ENCODE data around the gene MSN. TPM values are rescaled to one million over a fixed set of nuclear protein-coding genes. Genes with fewer than 3 reads are reported as not detected.

Gene MSN
- total RNA-seq, 1 experiment from 2014 or later, result 308 TPM

DNA sequence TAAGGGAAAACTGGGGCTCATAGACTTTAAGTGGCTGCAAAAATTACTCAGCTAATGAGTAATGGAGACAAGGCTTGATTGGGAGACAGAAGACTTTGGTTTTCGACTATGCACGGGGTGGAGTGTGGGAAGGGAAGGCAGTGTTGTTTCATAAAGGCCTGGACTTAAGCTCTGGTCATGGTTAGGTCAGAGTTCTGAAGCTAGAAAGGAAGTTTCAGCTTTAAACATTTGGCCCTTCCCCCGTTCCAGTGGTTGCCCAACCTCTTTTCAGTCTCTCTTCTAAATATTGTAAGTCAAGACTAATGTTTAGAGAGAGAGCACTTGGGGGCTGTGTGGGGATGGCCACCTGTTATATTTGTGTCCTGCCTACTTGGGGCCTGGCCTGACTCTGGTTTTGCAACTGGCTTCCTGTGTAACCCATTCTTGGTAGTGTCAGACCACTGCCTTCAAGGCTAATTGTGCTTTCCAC is 21.0 kb downstream of the MSN start:
- Histone ChIP-seq H2AFZ (ENCODE audit: low read length) (no peak overlapping the region), H3K4me2 (ENCODE audit: low read length) (no peak overlapping the region), H3K36me3 (ENCODE audit: low read depth, low read length) (peaks cover 6% of the 10 kb centered on the region), H3K27ac (ENCODE audit: low read length) (no peak overlapping the region), H3K79me2 (ENCODE audit: low read length) (peaks cover 100% of the 10 kb centered on the region), H3K9me3 (ENCODE audit: low read length) (no peaks in the 10 kb centered on the region), H3K27me3 (ENCODE audit: low read length) (no peaks in the 10 kb centered on the region), H4K20me1 (ENCODE audit: low read length) (peaks cover 62% of the 10 kb centered on the region), H3K4me1 (ENCODE audit: insufficient read depth, low read length) (peaks cover 36% of the 10 kb centered on the region), H3K9me2 (replicated peaks; ENCODE audit: low read length) (no peaks in the 10 kb centered on the region), H3F3A (ENCODE audit: low read length, unreplicated experiment) (no peaks in the 10 kb centered on the region), H3K9ac (ENCODE audit: low read length) (no peak overlapping the region), H3K4me3 (ENCODE audit: low read length) (no peak overlapping the region)
- intact Hi-C loops (cut with micrococcal nuclease), result no loop called here
- POLR2A ChIA-PET (ENCODE audit: unreplicated experiment), result no interaction called here
- ATAC-seq (no peak), DNase-seq (no peak)
- TF ChIP-seq, protein P1, sequence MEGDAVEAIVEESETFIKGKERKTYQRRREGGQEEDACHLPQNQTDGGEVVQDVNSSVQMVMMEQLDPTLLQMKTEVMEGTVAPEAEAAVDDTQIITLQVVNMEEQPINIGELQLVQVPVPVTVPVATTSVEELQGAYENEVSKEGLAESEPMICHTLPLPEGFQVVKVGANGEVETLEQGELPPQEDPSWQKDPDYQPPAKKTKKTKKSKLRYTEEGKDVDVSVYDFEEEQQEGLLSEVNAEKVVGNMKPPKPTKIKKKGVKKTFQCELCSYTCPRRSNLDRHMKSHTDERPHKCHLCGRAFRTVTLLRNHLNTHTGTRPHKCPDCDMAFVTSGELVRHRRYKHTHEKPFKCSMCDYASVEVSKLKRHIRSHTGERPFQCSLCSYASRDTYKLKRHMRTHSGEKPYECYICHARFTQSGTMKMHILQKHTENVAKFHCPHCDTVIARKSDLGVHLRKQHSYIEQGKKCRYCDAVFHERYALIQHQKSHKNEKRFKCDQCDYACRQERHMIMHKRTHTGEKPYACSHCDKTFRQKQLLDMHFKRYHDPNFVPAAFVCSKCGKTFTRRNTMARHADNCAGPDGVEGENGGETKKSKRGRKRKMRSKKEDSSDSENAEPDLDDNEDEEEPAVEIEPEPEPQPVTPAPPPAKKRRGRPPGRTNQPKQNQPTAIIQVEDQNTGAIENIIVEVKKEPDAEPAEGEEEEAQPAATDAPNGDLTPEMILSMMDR (conservative IDR thresholded peaks at IDR 0.05; ENCODE audit: low read depth, low read length), result no peak
- no peak for TF ChIP-seq EZH2phosphoT487 (IDR thresholded peaks at IDR 0.05; ENCODE audit: borderline replicate concordance, low read length)
- no peak for TF ChIP-seq EZH2 (IDR thresholded peaks at IDR 0.05; ENCODE audit: low read length, unreplicated experiment)
- BruUV-seq (replicated peaks), result no TSS peak
- CTCF ChIA-PET, result no interaction called here

GRCh38 chrX:65689377-65689776 is 21.9 kb downstream of the MSN start:
- no peak overlapping the region for H3K9ac ChIP-seq (ENCODE audit: low read length)
- H3K4me2 ChIP-seq (ENCODE audit: low read length), result no peak overlapping the region
- H4K20me1 ChIP-seq (ENCODE audit: low read length), result peaks cover 62% of the 10 kb centered on the region
- H3K27me3 ChIP-seq (ENCODE audit: low read length), result no peaks in the 10 kb centered on the region
- ATAC-seq (peak; percentile 39; the same call in 1 of the 2 replicates), DNase-seq (peak; percentile 55)
- peak overlapping the region; percentile 62; the same call in 1 of the 2 replicates for H3K27ac ChIP-seq (ENCODE audit: low read length)
- ChIA-PET CTCF (no interaction called here), POLR2A (ENCODE audit: unreplicated experiment) (no interaction called here)
- H3K4me1 ChIP-seq (ENCODE audit: insufficient read depth, low read length), result peaks cover 36% of the 10 kb centered on the region
- H3K9me3 ChIP-seq (ENCODE audit: low read length), result no peaks in the 10 kb centered on the region
- intact Hi-C loops (cut with micrococcal nuclease), result no loop called here
- H3F3A ChIP-seq (ENCODE audit: low read length, unreplicated experiment), result no peaks in the 10 kb centered on the region
- H3K36me3 ChIP-seq (ENCODE audit: low read depth, low read length), result peaks cover 6% of the 10 kb centered on the region
- no peaks in the 10 kb centered on the region for H3K9me2 ChIP-seq (replicated peaks; ENCODE audit: low read length)
- no peak overlapping the region for H3K4me3 ChIP-seq (ENCODE audit: low read length)
- H2AFZ ChIP-seq (ENCODE audit: low read length), result no peak overlapping the region
- no peak for TF ChIP-seq EZH2 (IDR thresholded peaks at IDR 0.05; ENCODE audit: low read length, unreplicated experiment)
- TF ChIP-seq, protein P1 (conservative IDR thresholded peaks at IDR 0.05; ENCODE audit: low read depth, low read length), result no peak
- TF ChIP-seq EZH2phosphoT487 (IDR thresholded peaks at IDR 0.05; ENCODE audit: borderline replicate concordance, low read length), result no peak
- BruUV-seq (replicated peaks), result no TSS peak
- peaks cover 100% of the 10 kb centered on the region for H3K79me2 ChIP-seq (ENCODE audit: low read length)

GRCh38 chrX:65690057-65690855 is 22.8 kb downstream of the MSN start:
- peaks cover 58% of the 10 kb centered on the region for H4K20me1 ChIP-seq (ENCODE audit: low read length)
- ATAC-seq (peak; percentile 87), DNase-seq (peak; percentile 60)
- no peak for TF ChIP-seq EZH2phosphoT487 (IDR thresholded peaks at IDR 0.05; ENCODE audit: borderline replicate concordance, low read length)
- TF ChIP-seq EZH2 (IDR thresholded peaks at IDR 0.05; ENCODE audit: low read length, unreplicated experiment), result no peak
- TF ChIP-seq, protein P1 (conservative IDR thresholded peaks at IDR 0.05; ENCODE audit: low read depth, low read length), result no peak
- intact Hi-C loops (cut with micrococcal nuclease), result no loop called here
- peaks cover 36% of the 10 kb centered on the region for H3K4me1 ChIP-seq (ENCODE audit: insufficient read depth, low read length)
- no peaks in the 10 kb centered on the region for H3F3A ChIP-seq (ENCODE audit: low read length, unreplicated experiment)
- H3K4me3 ChIP-seq (ENCODE audit: low read length), result no peak overlapping the region
- peak overlapping the region; percentile 62 for H3K27ac ChIP-seq (ENCODE audit: low read length)
- no peaks in the 10 kb centered on the region for H3K9me2 ChIP-seq (replicated peaks; ENCODE audit: low read length)
- ChIA-PET CTCF (no interaction called here), POLR2A (ENCODE audit: unreplicated experiment) (no interaction called here)
- TSS peak; percentile 14 for BruUV-seq (replicated peaks)
- no peak overlapping the region for H2AFZ ChIP-seq (ENCODE audit: low read length)
- H3K9ac ChIP-seq (ENCODE audit: low read length), result no peak overlapping the region
- H3K36me3 ChIP-seq (ENCODE audit: low read depth, low read length), result peaks cover 6% of the 10 kb centered on the region
- H3K9me3 ChIP-seq (ENCODE audit: low read length), result no peaks in the 10 kb centered on the region
- no peaks in the 10 kb centered on the region for H3K27me3 ChIP-seq (ENCODE audit: low read length)
- peak overlapping the region; percentile 30; the same call in 1 of the 2 replicates for H3K4me2 ChIP-seq (ENCODE audit: low read length)
- H3K79me2 ChIP-seq (ENCODE audit: low read length), result peaks cover 100% of the 10 kb centered on the region

Measured in PC-3 (cell line).